Nephron progenitor cell (in vitro differentiated cells): ENCODE results near the gene ARHGAP9.

Experiments
- DNase-seq: peaks from one replicate; pipeline ENCODE4 v3.0.0; 2021
- H3K27ac Mint-ChIP-seq: 2 replicates; pipeline ENCODE4 v1.8.0; 2021; ENCODE audit warnings: mild to moderate bottlenecking, moderate library complexity, mixed read lengths
- H3K27me3 Mint-ChIP-seq: 2 replicates; pipeline ENCODE4 v1.8.0; 2021; ENCODE audit warnings: mild to moderate bottlenecking, low read depth, mixed read lengths; ENCODE audit not compliant: poor library complexity
- H3K36me3 Mint-ChIP-seq: 2 replicates; pipeline ENCODE4 v1.8.0; 2021; ENCODE audit warnings: low read depth, mixed read lengths
- H3K4me1 Mint-ChIP-seq: 2 replicates; pipeline ENCODE4 v1.8.0; 2021; ENCODE audit warnings: mixed read lengths
- H3K4me3 Mint-ChIP-seq: 2 replicates; pipeline ENCODE4 v1.8.0; 2021; ENCODE audit warnings: mild to moderate bottlenecking, moderate library complexity, mixed read lengths
- H3K9me3 Mint-ChIP-seq: 2 replicates; pipeline ENCODE4 v1.8.0; 2021; ENCODE audit warnings: mild to moderate bottlenecking, moderate library complexity, mixed read lengths
- TF ChIP-seq, protein P1 (sequence below): fragments of 200-600 bp; sonication (generic); IDR thresholded peaks from 2 replicates; pipeline ENCODE4 v1.5.0; 2021; ENCODE audit warnings: antibody characterized with exemption

Gene ARHGAP9

DNA sequence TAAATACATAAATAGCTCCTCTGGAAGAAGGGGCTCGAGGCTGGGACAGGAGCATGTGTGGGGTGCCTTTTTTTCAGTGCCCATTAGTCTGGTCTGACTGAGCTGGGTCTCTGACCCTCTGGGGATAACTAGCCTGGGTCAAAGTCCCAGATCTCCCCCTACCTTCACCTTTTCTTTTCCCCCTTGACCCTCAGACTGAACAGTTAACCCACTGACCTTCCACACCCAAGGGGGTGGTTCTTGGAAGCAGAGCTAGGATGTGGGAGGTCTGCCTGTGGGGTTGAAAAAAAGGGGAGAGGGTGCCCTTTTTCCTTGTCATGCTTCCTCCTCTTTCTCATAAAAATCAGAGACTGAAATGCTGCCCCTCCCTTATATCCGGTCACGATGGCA is 21.0 kb downstream of the ARHGAP9 start:
- Mint-ChIP-seq H3K36me3 (no peaks in the 10 kb centered on the region), H3K4me1 (peaks cover 75% of the 10 kb centered on the region), H3K27me3 (peaks cover 38% of the 10 kb centered on the region), H3K4me3 (peak overlapping the region; percentile 88), H3K9me3 (no peaks in the 10 kb centered on the region), H3K27ac (no peak overlapping the region)
- TF ChIP-seq, protein P1, sequence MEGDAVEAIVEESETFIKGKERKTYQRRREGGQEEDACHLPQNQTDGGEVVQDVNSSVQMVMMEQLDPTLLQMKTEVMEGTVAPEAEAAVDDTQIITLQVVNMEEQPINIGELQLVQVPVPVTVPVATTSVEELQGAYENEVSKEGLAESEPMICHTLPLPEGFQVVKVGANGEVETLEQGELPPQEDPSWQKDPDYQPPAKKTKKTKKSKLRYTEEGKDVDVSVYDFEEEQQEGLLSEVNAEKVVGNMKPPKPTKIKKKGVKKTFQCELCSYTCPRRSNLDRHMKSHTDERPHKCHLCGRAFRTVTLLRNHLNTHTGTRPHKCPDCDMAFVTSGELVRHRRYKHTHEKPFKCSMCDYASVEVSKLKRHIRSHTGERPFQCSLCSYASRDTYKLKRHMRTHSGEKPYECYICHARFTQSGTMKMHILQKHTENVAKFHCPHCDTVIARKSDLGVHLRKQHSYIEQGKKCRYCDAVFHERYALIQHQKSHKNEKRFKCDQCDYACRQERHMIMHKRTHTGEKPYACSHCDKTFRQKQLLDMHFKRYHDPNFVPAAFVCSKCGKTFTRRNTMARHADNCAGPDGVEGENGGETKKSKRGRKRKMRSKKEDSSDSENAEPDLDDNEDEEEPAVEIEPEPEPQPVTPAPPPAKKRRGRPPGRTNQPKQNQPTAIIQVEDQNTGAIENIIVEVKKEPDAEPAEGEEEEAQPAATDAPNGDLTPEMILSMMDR: no peak
- no peak for DNase-seq

DNA sequence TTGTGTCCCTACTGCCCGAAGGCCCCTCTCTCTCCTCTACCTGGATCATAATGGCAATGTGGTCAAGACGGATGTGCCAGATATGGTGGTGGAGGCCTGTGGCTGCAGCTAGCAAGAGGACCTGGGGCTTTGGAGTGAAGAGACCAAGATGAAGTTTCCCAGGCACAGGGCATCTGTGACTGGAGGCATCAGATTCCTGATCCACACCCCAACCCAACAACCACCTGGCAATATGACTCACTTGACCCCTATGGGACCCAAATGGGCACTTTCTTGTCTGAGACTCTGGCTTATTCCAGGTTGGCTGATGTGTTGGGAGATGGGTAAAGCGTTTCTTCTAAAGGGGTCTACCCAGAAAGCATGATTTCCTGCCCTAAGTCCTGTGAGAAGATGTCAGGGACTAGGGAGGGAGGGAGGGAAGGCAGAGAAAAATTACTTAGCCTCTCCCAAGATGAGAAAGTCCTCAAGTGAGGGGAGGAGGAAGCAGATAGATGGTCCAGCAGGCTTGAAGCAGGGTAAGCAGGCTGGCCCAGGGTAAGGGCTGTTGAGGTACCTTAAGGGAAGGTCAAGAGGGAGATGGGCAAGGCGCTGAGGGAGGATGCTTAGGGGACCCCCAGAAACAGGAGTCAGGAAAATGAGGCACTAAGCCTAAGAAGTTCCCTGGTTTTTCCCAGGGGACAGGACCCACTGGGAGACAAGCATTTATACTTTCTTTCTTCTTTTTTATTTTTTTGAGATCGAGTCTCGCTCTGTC is 22.8 kb downstream of the ARHGAP9 start:
- Mint-ChIP-seq H3K9me3 (no peaks in the 10 kb centered on the region), H3K27ac (no peak overlapping the region), H3K4me3 (no peak overlapping the region), H3K4me1 (peaks cover 77% of the 10 kb centered on the region), H3K27me3 (peaks cover 23% of the 10 kb centered on the region), H3K36me3 (no peaks in the 10 kb centered on the region)
- DNase-seq: no peak
- TF ChIP-seq, protein P1: no peak

DNA sequence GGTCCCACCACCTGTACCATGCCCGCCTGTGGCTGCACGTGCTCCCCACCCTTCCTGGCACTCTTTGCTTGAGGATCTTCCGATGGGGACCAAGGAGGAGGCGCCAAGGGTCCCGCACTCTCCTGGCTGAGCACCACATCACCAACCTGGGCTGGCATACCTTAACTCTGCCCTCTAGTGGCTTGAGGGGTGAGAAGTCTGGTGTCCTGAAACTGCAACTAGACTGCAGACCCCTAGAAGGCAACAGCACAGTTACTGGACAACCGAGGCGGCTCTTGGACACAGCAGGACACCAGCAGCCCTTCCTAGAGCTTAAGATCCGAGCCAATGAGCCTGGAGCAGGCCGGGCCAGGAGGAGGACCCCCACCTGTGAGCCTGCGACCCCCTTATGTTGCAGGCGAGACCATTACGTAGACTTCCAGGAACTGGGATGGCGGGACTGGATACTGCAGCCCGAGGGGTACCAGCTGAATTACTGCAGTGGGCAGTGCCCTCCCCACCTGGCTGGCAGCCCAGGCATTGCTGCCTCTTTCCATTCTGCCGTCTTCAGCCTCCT is 23.4 kb downstream of the ARHGAP9 start:
- peak overlapping the region; percentile 74 for H3K4me3 Mint-ChIP-seq
- no peaks in the 10 kb centered on the region for H3K9me3 Mint-ChIP-seq

DNA sequence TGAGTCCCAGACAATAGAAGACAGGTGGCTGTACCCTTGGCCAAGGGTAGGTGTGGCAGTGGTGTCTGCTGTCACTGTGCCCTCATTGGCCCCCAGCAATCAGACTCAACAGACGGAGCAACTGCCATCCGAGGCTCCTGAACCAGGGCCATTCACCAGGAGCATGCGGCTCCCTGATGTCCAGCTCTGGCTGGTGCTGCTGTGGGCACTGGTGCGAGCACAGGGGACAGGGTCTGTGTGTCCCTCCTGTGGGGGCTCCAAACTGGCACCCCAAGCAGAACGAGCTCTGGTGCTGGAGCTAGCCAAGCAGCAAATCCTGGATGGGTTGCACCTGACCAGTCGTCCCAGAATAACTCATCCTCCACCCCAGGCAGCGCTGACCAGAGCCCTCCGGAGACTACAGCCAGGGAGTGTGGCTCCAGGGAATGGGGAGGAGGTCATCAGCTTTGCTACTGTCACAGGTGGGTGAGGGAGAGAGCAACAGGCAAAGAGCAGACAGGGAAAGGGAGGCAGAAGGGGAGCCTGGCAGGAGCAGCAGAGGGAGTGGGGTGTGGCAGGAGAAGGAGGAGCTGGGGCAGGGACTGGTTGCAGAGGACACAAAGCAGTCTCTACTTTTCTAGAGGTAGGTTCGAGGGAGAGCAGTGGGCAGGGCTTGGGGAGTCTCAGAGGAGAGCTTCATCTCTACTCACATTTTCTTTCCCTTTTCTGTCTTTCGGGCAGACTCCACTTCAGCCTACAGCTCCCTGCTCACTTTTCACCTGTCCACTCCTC is 24.1 kb downstream of the ARHGAP9 start:
- peak overlapping the region; percentile 74 for H3K4me3 Mint-ChIP-seq
- H3K4me1 Mint-ChIP-seq: peaks cover 77% of the 10 kb centered on the region
- H3K27ac Mint-ChIP-seq: no peak overlapping the region
- H3K36me3 Mint-ChIP-seq: no peaks in the 10 kb centered on the region
- DNase-seq: no peak
- TF ChIP-seq, protein P1: no peak
- peaks cover 17% of the 10 kb centered on the region for H3K27me3 Mint-ChIP-seq
- H3K9me3 Mint-ChIP-seq: no peaks in the 10 kb centered on the region

More for the DNA sequence above, 23.4 kb downstream of the ARHGAP9 start:
- Mint-ChIP-seq H3K4me1 (peaks cover 77% of the 10 kb centered on the region), H3K36me3 (no peaks in the 10 kb centered on the region), H3K27ac (no peak overlapping the region), H3K27me3 (peaks cover 18% of the 10 kb centered on the region)
- peak; percentile 59 for DNase-seq
- TF ChIP-seq, protein P1: peak; percentile 58

DNA sequence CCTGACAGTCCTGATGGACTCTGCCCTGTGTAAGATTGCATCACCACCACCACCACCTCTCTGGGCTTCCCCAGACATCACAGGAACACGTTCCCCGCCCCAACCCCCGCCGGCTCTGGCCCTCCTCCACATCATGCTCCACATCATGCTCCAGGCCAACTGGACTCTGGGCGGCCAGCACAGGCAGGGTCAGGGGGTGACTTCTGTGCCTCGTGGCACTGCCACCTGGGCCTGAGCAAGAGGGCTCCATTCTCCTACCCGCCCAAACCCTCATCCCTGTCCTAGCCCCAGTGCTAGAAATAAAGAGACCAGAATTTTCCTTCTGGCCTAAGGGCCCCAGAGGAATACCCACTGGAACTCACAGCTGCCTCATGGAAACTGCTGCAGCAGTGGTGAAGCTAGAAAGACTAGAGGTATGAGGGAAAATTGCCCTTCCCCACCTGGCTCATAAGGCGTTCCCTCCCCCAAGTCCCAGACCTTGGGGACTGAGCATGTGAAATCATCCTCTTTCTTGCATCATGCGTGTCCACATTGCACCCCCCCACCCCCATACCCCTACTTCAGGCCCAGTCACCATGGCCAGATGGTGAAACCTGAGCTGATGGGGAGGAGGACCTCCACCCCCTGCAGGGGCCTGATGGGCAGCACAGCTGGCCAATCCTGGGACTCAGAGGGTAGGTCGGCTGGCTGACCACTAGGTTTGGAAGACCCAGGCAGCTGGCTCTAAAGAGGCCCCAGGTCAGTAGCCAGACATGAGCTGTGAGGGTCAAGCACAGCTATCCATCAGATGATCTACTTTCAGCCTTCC is 24.9 kb downstream of the ARHGAP9 start, which contains the start of gene INHBE:
Gene INHBE (plus strand): TSS at position 742 of the 808 bp plus-strand sequence. CDS start 230 bp downstream, outside the sequence.
- Mint-ChIP-seq H3K27me3 (peaks cover 11% of the 10 kb centered on the region), H3K4me3 (peak within 1 kb of the TSS; percentile 74), H3K4me1 (peaks cover 71% of the 10 kb centered on the region), H3K36me3 (no peaks in the 10 kb centered on the region), H3K27ac (no peak within 1 kb of the TSS), H3K9me3 (no peaks in the 10 kb centered on the region)
- peak; percentile 74 for DNase-seq
- TF ChIP-seq, protein P1: no peak
